GM12865 (cell line): ENCODE data around the gene EYA4.
"Not testable (repeated sequence)": the region's sequence is repeated elsewhere in the genome, so short reads cannot be mapped to it uniquely, and the experiment has no call there.

Experiments
- DNase-seq: peaks from one replicate; pipeline ENCODE4 v3.0.0; 2010; ENCODE audit warnings: low read depth
- H3K4me3 ChIP-seq: 2 replicates; pipeline ENCODE4 v1.5.1; 2011; ENCODE audit warnings: mild to moderate bottlenecking, low read depth, low read length, control low read depth
- TF ChIP-seq, protein P1 (sequence below): IDR thresholded peaks from 2 replicates; pipeline ENCODE4 v1.5.1; 2011; ENCODE audit warnings: low read length, control low read depth, low read depth, inconsistent platforms; ENCODE audit not compliant: insufficient read depth; ENCODE audit errors: missing control alignments

The EYA4 gene

DNA sequence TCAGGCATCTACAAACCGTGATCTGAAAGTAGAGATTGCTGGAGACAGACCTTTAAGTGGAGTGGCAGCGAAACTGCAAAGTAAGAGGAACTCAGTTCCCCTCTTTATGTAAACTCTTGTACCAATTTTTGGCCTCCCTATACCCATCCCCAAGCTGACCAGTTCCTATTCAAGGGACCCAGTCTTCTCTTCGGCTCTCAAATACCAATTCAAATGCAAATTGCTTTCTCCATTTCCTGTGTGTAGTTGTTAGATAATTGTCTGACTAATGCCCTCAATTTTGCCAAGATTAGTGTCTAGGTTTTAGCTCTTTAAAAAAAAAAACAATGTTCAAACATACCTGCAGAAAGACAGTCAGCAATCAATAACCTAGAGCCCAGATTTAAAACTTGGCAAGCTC is 150.9 kb downstream of the EYA4 start:
- TF ChIP-seq, protein P1, sequence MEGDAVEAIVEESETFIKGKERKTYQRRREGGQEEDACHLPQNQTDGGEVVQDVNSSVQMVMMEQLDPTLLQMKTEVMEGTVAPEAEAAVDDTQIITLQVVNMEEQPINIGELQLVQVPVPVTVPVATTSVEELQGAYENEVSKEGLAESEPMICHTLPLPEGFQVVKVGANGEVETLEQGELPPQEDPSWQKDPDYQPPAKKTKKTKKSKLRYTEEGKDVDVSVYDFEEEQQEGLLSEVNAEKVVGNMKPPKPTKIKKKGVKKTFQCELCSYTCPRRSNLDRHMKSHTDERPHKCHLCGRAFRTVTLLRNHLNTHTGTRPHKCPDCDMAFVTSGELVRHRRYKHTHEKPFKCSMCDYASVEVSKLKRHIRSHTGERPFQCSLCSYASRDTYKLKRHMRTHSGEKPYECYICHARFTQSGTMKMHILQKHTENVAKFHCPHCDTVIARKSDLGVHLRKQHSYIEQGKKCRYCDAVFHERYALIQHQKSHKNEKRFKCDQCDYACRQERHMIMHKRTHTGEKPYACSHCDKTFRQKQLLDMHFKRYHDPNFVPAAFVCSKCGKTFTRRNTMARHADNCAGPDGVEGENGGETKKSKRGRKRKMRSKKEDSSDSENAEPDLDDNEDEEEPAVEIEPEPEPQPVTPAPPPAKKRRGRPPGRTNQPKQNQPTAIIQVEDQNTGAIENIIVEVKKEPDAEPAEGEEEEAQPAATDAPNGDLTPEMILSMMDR = no peak
- no peak for DNase-seq
- H3K4me3 ChIP-seq = no peak overlapping the region

DNA sequence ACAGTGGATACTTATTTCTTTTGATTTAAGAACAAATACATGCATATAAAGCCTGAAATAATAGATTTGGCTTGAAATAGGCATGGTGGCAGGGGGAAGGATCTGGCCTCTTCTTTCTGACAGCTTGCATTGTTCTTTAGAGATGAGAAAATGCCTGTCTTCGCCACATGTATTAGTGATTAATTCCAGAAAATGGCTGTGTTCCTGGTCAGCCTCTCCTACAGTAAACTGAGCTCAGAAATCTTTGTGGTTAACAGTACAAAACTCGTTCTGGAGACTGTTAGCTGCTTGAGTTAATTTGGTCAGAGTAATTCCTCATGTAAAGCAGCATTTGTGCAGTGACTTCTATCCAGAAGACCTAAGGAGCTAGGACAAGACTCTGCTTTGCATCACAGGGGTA is 151.5 kb downstream of the EYA4 start:
- TF ChIP-seq, protein P1 = no peak
- DNase-seq = no peak
- H3K4me3 ChIP-seq = no peak overlapping the region

DNA sequence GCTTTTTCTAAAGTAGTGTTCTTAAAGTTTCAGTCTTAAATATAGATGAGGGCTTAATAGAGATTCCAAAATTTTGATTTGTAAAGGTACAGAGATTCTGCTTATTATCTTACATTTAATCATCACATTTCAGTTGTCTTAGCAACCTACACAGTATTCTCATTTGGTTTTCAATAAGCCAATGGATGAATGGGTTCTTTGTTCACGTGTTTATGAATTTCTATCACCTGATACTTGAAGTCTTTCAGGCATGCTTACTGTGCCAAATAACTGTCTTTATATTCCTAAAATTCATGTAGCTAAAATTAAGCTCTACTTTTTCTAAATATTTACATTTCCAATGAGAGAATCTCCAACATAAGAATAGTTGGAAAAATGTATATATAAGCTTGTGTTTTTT is 152.7 kb downstream of the EYA4 start:
- DNase-seq = no peak
- no peak overlapping the region for H3K4me3 ChIP-seq
- TF ChIP-seq, protein P1 = no peak

DNA sequence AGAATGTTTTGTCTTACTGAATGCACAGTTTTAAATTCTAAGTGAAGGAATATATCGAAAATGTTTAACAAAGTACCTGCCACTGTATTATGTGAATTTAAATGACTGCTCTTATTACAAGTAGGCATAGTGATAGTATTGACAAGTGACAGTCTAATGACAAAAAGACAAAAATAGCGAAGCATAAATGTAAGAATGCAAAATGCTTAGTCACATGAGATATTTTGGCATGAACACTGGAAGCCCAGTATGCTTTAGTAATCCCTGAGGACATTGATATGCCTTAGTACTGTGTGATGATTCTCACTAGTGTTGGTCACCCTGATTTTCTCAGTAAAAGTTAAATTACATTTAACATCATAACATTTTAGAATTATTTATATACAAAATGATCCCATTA is 153.5 kb downstream of the EYA4 start:
- TF ChIP-seq, protein P1 = no peak
- no peak overlapping the region for H3K4me3 ChIP-seq
- no peak for DNase-seq

DNA sequence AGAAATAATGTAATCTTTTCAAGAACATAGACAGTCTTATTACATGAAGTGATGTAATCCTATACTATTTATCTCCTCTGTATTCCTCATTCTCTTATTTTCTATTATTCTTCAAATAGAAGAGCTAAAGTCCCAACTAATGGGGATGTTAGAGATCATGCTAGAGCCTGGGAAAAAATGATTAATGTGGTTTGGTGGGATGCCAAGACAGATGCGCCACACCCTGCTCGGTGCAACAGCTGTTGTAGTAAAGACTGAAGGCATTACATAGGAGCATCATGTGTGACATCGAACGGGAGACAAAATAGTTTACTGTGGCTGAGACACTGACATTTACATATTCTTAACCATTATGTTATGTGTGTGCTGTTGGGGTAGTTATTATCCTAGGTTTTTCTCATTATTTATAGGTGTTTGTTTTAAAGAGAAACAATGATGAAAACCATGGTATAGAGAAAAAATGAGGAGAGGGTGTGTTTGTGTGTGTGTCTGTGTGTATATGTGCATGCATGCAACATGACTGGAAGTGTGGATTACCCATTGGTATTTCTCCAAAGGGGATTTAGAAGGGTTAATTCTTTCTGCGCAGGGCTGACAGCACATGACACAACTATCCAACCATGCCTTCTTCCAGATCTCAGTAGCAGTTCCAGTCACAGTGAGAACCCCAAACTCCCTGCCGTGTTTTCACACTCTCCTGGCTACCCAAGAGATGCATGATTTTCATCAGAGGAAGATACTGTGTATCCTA is 155.3 kb downstream of the EYA4 start:
- no peak for DNase-seq
- TF ChIP-seq, protein P1 = no peak
- H3K4me3 ChIP-seq = no peak overlapping the region

DNA sequence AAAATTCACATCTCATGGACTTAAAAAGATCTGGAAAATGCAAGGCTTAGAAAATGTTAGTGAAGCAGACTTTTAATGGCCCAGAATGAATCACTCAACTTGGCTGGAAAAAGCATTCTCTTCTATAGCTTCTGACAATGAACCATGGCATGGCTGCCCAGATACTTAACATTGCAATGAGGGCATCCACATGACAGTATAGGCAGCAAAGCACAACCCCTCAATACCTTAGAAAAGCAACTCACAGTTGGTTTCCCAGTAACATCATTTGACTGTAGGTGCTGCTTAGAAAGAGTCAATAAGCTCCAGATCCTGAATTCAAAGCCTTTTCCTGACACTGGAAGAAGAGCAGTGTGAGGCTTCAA is 155.8 kb downstream of the EYA4 start:
- no peak overlapping the region for H3K4me3 ChIP-seq
- no peak for DNase-seq
- TF ChIP-seq, protein P1 = no peak

DNA sequence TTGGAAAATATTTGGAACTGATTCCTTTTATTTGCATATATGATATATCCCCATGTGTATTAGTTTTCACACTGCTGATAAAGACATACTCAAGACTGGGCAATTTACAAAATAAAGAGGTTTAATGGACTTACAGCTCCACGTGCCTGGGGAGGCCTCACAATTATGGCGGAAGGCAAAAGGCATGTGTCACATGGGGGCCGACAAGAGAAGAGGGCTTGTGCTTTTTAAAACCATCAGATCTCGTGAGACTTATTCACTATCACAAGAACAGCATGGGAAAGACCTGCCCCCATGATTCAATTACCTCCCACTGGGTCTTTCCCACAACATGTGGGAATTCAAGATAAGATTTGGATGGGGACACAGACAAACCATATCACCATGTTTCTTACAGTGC is 156.4 kb downstream of the EYA4 start:
- not testable (repeated sequence) for DNase-seq, H3K4me3 ChIP-seq

DNA sequence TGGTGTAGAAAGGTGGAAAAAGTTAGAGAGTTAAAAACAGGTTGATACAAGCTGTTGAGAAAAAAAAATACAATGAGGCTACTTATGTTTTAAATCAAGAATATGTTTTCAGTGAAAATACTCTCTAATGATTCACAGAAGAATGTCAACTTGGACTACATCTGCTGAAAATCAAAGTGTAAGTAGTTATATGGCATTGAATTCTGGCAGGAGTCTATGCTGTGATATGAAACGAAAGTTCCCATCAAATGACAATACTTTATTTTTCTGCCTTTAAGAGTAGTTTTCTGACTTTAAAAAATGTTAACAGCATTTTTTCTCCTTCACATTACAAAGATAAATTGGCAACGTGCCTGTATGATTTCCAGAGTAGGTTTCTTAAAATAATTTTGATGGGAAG is 158.3 kb downstream of the EYA4 start:
- TF ChIP-seq, protein P1 = no peak
- no peak for DNase-seq
- no peak overlapping the region for H3K4me3 ChIP-seq
